Jurkat, Clone E6-1 (cell line): ENCODE measurements around the gene FAF1.
A peak's percentile ranks its signal among the peaks of the same experiment; 100 is the strongest.
"Not testable (repeated sequence)": the region's sequence is repeated elsewhere in the genome, so short reads cannot be mapped to it uniquely, and the experiment has no call there.

Experiments
- DNase-seq: peaks from one replicate; pipeline ENCODE4 v3.0.0-alpha.2; 2011; ENCODE audit warnings: low read depth, low spot score
- H3K4me3 ChIP-seq: 2 replicates; pipeline ENCODE4 v1.5.1; 2011; ENCODE audit warnings: mild to moderate bottlenecking, low read length, control low read depth, moderate library complexity

FAF1 gene

DNA sequence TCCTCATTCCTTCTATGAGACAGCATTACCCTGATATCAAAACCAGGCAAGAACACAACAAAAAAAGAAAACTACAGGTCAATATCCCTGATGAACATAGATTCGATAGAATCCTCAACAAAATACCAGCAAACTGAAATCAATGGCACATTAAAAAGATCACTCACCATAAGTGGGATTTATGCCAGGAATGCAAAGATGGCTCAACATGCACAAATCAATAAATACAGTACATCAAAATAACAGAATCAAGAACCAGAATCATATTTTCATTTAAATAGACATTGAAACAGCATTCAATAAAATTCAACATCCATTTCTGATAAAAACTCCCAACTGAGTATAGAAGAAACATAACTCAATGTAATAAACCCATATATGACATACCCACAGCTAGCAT is 36.5 kb downstream of the FAF1 start:
- no peak for DNase-seq
- no peak overlapping the region for H3K4me3 ChIP-seq

DNA sequence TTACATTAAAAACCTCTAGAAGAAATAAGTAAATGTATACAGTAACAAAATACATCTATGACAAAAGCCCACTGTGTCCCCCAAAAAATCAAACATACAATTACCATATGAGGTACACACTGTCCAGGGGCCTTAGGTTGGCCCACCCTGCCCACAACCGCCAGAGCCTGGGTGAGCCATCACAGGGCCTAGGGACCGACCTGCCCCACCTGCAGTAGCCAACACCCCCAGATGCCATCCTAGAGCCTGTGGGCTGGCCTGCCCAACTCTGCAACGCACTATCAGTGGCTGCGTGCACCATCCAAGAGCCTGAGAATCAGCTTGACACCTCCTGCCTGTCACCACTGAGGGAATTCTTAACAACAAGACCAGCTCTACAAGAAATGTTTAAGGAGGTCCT is 39.0 kb downstream of the FAF1 start:
- no peak overlapping the region for H3K4me3 ChIP-seq
- DNase-seq = no peak

DNA sequence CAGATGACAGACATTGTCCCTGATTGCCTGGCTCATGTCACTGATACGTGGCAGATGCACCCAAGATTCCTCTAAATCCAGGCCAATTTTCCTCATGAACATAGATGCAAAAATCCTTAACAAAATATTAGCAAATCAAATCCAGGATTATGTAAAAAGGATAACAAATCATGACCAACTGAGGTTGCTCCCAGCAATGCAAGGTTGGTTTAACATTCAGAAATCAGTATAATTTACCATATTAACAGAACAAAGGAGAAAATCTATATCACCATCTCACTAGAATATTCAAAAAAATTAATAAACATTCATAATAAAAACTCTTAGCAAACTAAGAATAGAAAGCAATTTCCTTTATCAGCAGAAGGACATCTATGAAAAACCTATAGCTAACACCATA is 39.7 kb downstream of the FAF1 start:
- no peak overlapping the region for H3K4me3 ChIP-seq
- no peak for DNase-seq

DNA sequence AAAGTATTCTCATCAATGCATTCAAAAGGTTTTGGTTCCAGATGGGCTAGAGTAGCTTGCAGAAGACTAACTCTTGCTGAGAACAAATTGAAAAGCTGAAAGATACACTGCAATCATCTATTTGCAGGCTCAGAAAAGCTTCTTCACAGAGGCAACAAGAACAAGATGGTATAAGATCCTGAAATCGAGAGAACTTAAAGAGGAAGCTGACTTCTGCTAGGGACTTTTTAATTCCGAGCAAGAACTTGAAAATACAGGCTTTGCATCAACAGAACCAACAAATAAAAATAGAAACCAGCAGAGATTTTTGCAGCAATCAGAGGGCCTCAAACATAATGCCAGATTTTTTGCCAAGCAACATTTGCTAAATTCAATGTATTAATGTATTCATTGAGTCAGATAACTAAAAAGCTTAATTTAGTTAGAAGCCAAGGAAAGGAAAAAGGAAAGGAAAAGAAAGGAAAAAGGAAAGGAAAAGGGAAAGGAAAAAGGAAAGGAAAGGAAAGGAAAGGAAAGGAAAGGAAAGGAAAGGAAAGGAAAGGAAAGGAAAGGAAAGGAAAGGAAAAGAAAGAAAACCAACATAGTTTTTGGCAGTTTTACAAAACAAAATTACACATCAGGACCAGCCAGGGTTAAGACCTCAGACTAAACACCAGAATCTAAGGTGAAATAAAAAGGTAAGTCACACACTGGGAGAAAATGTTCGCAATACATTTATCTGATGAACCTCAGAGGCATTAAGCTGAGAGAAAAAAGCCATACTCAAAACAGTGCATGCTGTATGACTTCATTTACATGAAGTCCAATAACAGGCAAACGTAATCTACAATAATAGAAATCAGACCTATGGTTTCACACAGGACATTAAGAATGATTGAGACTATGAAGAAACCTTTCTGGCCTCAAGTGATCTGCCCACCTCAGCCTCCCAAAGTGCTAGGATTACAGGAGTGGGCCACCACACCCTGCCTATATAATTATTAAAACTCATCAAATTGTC is 42.6 kb downstream of the FAF1 start:
- H3K4me3 ChIP-seq = no peak overlapping the region

GRCh38 chr1:50915621-50916020 is 44.4 kb downstream of the FAF1 start:
- DNase-seq = no peak
- no peak overlapping the region for H3K4me3 ChIP-seq

More for the DNA sequence above, 42.6 kb downstream of the FAF1 start:
- no peak for DNase-seq

DNA sequence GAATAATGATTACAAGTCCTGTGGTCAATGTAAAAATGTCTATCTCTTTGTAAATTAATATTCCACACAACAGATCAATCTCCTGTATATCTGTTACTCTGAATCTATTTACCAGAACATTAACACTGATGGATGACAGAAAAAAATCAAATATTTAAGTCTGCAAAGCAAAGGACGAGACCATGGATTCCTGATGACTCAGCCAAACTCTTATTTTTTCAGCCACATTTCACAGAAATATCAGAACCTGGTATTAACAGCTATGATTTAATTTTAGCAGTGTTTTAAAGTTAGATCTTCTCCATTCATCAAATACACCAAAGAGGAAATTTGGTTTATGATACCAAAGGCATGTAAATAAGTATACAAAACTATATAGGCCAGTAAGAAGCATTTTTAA is 46.1 kb downstream of the FAF1 start:
- H3K4me3 ChIP-seq = no peak overlapping the region
- no peak for DNase-seq

GRCh38 chr1:50910356-50910755 is 49.7 kb downstream of the FAF1 start:
- DNase-seq, H3K4me3 ChIP-seq: not testable (repeated sequence)

- not testable (repeated sequence) for DNase-seq
These were observed 52.5 kb downstream of the FAF1 start for GRCh38 chr1:50907610-50908009.

DNA sequence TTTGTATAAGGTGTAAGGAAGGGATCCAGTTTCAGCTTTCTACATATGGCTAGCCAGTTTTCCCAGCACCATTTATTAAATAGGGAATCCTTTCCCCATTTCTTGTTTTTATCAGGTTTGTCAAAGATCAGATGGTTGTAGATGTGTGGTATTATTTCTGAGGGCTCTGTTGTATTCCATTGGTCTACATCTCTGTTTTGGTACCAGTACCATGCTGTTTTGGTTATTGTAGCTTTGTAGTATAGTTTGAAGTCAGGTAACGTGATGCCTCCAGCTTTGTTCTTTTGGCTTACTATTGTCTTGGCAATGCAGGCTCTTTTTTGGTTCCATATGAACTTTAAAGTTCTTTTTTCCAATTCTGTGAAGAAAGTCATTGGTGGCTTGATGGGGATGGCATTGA is 54.0 kb downstream of the FAF1 start:
- H3K4me3 ChIP-seq, DNase-seq: not testable (repeated sequence)

More at GRCh38 chr1:50907610-50908009, 52.5 kb downstream of the FAF1 start:
- not testable (repeated sequence) for H3K4me3 ChIP-seq

DNA sequence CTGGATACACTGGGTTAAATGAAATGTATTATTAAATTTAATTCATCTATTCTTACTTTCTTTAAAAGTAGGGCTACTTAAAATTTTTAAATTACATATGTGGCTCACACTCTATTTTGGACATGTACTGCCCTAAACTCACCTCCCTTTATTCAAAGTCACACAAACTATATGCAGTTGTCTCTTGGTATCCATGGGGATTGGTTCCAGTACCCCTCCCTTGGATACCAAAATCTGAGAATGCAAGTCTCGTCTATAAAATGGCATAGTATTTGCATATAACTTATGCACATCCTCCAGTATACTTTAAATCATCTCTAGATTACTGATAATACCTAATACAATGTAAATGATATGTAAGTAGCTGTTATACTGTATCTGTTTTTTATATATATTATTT is 57.6 kb downstream of the FAF1 start:
- no peak for DNase-seq
- H3K4me3 ChIP-seq = no peak overlapping the region

- DNase-seq = no peak
These were observed 58.2 kb downstream of the FAF1 start for GRCh38 chr1:50901872-50902271.

GRCh38 chr1:50898773-50899172 is 61.3 kb downstream of the FAF1 start:
- H3K4me3 ChIP-seq = no peak overlapping the region
- no peak for DNase-seq

More at GRCh38 chr1:50901872-50902271, 58.2 kb downstream of the FAF1 start:
- no peak overlapping the region for H3K4me3 ChIP-seq

- no peak overlapping the region for H3K4me3 ChIP-seq
- no peak for DNase-seq
These were observed 65.7 kb downstream of the FAF1 start for GRCh38 chr1:50894340-50894739.

DNA sequence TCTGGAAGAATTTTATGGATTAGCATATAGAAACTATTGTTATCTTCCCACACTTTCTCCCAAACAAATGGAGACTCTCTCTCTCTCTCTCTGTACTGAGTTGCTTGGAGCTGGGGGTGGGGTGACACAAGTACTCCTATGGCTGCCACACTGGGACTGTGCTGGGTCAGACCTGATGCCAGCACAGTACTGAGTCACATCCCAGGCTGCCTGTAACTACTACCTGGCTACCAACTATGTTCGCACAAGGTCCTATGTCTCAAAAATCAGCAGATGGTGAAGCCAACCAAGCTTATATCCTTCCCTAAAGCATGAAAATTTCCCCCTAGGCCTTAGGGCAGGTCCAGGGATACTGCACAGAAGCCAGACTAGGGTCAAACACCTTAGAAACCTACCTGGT is 66.6 kb downstream of the FAF1 start:
- H3K4me3 ChIP-seq = no peak overlapping the region
- no peak for DNase-seq

DNA sequence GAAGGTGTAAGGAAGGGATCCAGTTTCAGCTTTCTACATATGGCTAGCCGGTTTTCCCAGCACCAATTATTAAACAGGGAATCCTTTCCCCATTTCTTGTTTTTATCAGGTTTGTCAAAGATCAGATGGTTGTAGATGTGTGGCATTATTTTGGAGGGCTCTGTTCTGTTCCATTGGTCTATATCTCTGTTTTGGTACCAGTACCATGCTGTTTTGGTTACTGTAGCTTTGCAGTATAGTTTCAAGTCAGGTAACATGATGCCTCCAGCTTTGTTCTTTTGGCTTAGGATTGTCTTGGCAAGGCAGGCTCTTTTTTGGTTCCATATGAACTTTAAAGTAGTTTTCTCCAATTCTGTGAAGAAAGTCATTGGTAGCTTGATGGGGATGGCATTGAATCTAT is 72.5 kb downstream of the FAF1 start:
- H3K4me3 ChIP-seq, DNase-seq: not testable (repeated sequence)

- no peak overlapping the region for H3K4me3 ChIP-seq
- DNase-seq = no peak
These were observed 79.7 kb downstream of the FAF1 start for GRCh38 chr1:50880373-50880772.

DNA sequence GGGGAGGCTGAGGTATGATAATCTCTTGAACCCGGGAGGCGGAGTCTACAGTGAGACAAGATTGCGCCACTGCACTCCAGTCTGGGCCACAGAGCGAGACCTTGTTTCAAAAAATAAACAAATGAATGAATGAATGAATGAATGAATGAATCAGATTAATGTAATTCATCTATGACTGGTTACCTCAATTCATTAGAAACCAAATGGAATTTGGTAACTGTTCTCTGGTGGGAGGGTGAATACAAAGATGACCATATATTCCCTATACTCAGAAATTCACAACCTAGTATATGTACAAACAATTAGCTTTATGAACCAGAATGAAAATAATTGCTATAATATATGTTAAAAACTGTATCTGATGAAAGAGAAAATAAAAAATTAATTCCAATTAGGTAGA is 80.9 kb downstream of the FAF1 start:
- H3K4me3 ChIP-seq = no peak overlapping the region
- no peak for DNase-seq

- H3K4me3 ChIP-seq = no peak overlapping the region
- no peak for DNase-seq
These were observed 81.6 kb downstream of the FAF1 start for GRCh38 chr1:50878434-50878833.

DNA sequence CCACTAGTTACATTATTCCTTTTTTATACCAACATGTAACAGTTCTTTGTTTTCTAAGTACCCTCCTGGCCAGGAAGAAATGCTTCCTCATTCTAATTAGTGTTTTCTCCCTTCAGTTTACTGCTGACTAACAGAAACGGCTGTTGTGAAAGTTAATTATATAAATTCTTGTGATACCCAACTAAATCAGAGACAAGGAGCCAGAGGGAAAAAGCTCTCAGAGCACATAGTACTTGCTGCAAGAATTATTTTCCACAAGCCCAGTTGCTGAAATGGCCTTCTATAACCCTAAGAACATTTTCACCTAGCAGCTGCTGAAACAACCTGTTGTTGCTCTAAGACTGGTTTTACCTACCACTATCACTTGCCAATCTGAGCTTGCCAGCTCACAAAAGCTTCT is 82.4 kb downstream of the FAF1 start:
- no peak overlapping the region for H3K4me3 ChIP-seq
- no peak for DNase-seq

- peak overlapping the region; percentile 38 for H3K4me3 ChIP-seq
- peak; percentile 71 for DNase-seq
These were observed 86.4 kb downstream of the FAF1 start for GRCh38 chr1:50873458-50874187.
